Activated T-cell treated with anti-CD3 and anti-CD28 coated beads, Interleukin-2, amount 50 U/mL, for 48 hours (primary cell): ENCODE measurements around the gene CPT1A.

Source experiments
- DNase-seq, 2 experiments: peaks; one replicate each; pipeline ENCODE4 v3.0.0-alpha.2; 2020

The CPT1A gene

DNA sequence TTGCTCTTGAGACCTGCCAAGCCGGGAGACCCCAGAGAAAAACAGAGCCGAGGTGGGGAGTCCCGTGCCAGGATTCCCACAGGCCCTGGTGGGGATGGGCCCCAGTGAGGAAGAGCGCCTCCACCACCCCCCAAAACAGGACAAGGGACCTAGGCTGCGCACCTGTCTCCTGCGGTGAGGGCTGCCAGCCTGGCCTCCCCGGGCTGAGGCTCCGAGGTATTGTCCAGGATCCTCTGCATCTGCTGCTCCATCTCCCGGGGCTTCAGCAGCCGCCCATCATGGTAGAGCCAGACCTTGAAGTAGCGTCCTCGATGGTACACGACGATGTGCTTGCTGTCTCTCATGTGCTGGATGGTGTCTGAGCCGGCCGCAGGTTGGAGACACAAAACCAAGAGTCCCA, 57.1 kb downstream of the CPT1A start:
- DNase-seq, result no peak

DNA sequence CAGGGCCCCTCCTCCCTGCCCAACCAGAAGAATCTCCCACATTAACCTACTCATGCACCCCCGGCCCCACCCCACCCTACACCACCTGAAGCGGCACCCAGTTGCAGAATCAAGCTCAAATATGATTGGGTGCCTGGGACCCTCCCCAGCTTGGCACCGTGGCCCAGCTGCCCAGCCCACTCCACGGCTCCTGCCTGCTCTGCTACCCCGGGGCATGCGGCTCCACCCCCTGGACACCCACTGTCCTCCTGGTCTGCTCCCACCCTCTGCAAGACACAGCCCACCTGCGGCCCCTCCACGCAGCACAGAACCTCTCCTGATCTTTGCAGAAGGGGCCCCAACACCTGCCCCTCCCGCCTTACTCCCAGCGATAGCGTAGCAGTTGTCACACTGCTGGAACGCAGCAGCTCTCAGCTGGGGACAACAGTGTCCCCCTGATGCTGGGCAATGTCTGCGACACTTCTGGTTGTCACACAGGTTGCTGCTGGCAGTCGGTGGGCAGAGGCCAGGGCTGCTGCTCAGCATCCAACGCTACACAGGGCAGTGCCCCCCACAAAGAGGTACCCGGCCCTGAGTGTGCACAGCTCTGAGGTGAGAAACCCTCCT, 58.4 kb downstream of the CPT1A start:
- DNase-seq, result no peak

DNA sequence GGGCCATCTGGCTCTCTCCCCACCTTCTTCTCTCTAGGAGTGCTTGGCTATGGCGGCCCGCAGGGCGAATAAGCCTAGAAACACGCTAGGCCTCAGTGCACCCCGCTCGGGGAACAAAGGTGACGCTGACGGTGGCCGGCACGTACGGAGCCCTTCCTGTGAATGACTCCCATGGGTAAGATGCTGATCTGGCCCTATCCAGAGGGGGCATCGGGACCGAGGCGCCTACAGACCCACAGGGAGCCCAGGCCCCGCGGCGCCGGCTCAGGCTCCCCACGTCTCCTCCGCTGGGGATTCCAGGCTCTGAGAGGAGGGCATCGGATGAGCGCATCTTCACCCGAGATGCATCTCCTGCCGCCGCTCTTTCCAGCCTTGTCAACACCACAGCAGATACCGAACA, 59.0 kb downstream of the CPT1A start:
- DNase-seq, result no peak

DNA sequence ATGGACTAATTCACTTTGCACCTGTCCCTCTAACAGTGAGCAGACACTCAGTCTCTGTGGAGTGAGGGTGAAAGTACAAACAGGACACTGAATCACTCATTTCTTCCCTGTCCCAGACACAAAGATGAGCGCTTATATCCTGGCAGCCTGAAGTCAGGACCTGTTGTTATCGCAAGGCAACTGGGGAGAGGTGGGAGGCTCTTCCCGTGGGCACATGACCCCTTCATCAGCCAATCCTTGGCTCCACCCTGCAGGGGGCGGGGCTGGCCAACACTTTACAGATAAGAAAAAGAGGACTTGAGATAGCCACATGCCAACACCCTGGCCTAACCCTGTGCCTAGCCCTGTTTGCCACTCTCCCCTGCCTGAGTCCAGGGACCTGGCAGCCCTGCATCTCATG, 60.9 kb downstream of the CPT1A start:
- DNase-seq, result peak; percentile 21 to 24

DNA sequence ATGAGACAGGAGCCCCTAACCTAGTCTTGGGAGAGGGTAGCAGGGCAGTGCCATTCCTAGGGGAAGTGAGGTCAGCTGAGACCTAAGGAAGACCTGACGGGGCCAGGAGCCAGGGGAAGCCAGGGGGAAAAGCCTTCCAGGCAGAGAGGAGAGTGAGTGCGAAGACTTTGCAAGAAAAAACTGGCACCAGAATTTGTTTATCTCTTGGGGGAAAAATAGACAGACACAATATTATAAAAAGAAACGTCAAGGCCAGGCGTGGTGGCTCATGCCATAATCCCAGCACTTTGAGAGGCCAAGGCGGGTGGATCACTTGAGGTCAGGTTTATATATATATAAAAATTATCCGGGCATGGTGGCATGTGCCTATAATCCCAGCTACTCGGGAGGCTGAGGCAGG, 63.5 kb downstream of the CPT1A start:
- DNase-seq, result no peak

DNA sequence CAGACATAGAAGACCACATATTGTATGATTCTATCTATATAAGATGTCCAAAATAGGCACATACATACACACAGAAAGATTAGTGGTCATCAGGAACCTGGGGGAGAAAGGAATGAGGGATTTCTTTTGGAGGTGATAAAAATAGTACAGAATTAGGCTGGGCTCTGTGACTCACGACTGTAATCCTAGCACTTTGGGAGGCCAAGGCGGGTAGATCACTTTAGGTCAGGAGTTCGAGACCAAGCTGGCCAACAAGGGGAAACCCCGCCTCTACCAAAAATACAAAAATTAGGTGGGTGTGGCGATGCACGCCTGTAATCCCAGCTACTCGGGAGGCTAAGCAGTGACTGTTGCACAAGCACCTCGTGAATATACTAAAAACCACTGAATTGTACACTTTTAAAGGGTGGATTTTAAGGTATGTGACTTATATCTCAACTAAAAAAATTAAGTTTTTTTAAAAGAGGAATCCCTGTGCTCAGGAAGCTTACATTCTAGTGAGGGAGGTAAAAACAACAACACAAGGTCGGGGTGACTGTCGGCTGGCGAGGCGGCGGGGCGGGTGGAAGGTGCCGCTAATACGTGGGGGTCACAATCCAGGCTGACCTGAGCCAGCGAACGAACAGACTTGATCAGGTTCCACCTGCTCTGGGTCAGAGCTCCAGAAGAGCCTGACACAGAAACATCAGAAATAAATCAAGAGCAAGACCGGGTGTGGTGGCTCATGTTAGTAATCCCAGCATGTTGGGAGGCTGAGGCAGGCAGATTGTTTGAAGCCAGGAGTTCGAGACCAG, 65.1 kb downstream of the CPT1A start:
- no peak for DNase-seq

DNA sequence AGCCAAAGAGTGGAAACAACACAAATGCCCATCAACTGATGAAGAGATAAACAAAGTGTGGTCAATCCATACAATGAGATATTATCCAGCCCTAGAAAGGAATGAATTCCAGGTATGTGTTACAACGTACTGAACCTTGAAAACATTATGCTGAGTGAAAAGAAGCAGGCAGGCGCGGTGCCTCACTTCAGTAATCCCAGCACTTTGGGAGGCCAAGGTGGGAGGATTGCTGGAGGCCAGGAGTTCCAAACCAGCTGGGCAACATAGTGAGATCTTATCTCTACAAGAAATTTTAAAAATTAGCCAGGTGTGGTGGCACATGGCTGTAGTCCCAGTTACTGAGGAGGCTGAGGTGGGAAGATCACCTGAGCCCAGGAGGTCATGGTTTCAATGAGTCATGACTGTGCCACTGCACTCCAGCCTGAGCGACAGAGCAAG, 65.7 kb downstream of the CPT1A start:
- no peak for DNase-seq

DNA sequence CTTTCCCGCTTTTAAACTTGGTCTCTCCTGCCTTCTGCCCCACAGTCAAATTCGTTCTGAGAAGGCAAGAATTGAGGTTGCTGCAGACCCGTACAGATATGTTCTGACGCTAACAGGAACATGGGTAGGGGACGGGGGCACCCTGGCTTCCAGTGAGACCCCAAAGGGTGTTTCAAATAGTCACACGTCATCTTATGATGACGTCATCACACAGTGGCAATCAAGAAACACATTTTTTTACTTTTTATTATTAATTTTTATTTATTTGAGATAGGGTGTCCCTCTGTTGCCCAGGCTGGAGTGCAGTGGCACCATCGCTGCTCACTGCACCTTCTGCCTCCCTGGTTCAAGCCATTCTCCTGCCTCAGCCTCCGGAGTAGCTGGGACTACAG, 67.5 kb downstream of the CPT1A start:
- no peak for DNase-seq

DNA sequence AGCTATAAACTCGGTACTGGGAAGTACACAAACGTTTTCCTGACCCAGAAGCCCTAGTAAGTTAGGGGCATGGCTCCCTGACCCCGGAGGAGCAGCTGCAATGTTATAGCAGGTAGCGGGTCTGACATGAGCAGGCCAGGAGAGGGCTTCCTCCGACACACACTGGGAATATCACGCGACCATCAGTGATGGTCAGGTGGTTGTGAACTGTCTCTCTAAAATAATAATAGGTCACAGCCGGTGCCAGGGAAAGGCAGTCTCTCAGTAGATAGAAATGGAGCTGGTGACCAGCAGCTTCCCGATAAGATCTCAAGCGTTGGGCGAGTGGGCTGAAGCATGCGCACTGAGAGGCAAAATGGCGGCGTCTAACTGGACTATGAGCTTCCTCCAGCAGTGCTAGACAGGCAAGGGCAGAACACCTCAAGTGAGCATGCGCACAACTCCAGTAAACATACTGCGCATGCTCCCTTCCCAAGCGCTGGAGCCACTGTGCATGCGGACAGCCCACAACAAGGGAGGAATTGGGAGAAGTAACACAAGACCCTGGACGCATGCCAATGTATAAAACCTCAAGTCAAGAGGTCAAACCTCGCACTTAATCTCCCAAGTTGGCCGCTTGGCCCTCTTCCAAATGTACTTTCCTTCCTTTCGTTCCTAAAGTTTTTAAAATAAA, 68.1 kb downstream of the CPT1A start:
- DNase-seq, result no peak

DNA sequence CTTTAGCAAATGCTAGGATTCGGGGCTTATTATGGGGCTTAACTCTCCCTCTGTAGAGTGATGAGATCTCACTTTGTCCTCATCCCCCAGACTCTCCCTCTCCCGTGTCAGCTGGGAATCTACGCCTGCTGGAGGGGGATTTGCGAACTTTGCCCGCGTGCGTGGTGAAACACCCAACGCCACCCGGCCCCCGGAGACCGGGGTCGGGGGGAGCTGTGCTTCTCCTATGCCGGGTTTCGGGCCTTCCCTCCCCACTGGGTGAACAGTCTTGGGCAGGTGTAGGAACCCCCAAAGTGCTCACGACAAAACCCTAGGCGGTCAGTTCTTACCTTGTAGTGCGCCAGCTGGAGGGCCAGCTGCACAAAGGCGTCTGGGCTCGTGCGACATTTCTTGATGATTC, 68.8 kb downstream of the CPT1A start:
- no peak for DNase-seq

DNA sequence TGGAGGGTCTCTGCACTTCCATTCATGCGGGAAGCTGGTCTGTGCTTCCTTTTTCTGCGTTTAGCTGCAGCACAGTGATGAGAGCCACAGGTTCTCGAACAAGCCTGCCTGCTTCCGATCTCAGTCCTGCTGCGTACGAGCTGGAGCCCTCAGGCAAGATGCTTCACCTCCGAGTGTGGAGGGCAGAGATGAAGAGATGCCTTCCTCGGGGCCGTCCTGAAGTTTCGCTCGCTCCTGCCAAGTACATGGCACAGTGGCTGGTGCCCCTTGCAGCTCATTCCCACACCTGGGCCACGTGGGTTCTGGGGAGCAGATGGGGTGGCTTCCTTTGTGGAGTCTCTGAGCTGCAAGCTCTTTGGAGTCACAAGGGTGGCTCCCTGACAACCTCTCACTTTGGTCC, 70.9 kb downstream of the CPT1A start:
- DNase-seq, result no peak

DNA sequence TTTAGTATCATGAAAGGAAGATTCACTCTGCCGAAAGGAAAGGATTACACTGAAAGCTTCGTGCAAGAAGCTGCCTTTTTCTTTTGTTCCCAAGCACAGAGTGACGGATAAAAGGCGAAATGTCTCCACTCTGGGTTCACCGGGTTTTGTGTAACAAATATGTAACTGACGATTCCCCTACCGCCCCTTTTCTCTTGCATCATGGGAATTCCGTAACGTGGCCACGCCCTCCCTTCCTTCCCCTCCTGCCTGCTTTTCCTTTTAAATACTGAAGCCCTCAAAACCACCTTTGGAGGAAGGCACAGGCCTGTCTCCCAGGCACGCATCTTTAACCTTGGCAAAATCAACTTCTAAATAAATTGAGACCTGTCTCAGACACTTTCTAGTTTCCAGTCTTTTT, 74.0 kb downstream of the CPT1A start:
- DNase-seq, result no peak

DNA sequence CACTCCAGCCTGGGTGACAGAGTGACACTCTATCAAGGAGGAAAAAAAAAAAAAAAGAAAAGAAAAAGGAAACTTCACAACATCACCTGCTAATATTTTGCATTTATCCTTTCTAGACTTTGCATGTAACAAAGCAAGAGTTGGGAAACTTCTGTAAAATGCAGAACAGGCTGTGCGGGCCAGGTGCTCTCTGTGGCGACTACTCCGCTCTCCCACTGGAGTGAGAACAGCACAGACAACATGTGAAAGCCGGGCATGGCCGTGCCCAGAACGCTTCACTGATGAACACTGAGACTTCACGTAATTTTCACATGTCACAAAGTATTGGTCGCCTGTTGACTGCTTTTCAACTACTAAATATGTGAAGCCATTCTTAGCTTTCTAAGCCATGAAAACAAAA, 74.9 kb downstream of the CPT1A start:
- DNase-seq, result no peak

DNA sequence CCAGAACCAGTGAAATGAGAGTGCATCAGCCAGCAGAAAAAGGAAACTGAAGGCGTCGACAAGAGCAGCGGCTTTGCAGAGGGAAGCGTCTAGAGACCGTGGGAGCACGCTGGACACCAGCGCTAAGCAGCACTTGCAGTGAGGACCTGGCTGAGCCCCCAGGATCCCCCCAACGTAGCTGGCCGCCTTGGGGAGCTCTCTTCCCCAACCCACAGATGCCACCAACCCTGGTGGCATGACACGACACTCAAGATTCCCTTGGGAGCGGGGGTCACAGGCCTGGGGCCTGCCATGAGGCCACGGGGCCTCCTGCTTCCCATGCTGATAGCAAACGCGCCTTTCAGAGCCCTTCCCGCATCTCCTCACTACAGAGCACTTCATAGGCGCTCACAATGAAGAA, 77.0 kb downstream of the CPT1A start:
- no peak for DNase-seq

DNA sequence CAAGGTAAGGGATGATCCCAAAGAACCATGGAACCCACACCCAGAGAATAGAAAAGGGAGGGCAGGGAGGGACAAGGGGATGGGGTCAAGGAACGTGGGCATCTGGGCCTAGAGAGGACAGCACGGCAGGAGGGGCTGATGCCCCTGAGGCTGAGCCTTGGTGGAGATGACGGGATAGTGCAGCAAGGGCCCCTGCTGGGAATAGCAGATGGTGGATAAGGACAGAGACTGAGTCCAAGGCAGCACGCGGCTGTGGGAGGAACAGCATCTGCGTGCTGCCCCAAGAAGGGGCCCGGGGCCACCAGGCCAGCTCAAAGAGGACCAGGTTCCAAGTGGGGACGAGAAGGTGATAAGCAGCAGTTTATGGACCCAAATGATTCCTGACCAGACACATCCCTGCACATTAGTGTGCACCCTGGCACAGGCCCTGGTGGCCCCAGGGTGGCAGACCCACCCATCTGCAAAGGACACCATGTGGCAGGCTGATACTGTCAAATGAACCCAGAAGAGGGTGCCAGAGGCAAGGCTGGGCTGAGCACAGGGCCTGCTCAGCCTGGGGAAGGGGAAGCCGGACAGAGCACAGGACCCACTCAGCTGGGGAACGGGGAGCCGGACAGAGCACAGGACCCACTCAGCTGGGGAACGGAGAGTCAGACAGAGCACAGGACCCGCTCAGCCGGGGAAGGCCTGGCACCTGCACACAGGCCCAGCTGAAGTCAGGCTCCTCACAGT, 77.6 kb downstream of the CPT1A start:
- no peak for DNase-seq

DNA sequence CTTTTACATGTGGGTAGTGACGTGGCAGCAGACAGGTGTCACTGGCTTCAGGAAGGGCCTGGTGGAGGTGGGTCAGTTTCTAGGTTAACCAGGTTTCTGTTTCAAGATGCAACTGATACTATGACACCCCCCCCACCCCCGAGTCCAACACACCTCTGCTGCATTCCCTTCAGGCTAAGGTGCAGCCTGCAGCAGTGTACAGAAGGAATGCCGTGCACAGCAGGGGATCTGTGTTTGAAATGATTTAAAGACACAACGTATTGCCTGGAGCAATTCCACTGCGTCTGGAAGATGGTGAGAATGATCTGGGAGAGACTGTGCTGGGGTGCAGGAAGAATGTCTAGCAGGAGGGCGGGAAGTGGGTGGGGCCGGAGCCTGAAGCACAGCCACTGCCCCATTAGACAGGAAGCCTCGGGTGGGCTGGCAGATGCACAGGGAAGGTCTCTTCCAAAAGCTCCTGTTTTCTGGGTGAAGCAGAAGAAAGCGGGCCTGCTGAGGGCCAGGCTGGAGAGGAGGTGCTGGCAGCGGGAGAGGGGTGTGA, 78.5 kb downstream of the CPT1A start:
- no peak for DNase-seq

DNA sequence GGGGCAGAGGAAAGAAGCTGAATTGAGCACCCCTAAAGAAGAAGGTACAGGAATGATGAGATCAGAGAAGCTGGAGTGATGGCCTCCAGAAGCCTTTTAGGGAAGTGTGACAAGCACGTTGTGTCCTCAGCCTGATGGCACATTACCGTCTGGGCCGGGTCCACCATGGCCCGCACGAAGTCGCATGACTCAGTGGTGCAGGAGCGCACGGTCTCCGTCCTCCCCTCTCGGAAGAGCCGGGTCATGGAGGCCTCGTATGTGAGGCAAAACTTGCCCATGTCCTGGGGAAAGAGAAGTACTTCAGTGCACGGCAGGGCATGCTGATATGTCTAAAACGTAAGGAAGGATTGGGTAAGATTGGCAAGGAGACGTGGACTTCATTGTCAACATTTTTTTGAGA, 79.2 kb downstream of the CPT1A start:
- DNase-seq, result no peak

DNA sequence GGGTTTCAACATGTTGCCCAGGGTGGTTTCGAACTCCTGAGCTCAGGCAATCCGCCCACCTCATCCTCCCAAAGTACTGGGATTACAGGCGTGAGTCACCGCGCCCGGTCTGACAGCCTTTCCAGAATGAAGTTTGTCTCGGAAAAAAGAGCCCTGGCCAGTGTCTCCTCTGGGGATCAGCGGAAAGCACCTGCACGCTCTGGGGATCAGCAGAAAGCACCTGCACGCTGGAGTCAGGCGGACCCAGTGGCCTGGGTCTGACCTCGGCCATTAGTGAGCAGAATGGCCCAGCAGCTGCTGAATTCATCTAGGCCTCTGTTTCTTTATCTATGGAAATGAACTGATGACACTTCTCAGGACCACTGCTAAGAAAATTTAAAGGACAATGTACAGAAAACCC, 79.9 kb downstream of the CPT1A start:
- DNase-seq, result no peak

DNA sequence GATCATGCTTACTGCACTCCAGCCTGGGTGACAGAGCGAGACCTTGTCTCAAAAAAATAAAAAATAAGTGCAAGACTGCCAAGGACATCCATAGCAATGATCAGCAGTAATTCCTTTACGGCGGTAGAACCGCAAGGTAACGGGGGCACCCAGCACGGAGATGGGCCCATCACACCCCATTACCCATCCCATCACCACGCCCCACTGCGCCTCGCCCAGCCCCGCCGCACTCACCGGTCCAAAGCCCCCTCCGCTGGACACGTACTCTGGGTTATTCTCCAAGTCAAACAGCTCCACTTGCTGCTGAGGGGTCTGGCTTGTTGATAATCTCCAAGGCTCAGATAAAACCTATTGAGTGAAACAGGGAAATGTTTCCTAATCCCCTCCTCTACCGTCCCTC, 81.7 kb downstream of the CPT1A start:
- no peak for DNase-seq

DNA sequence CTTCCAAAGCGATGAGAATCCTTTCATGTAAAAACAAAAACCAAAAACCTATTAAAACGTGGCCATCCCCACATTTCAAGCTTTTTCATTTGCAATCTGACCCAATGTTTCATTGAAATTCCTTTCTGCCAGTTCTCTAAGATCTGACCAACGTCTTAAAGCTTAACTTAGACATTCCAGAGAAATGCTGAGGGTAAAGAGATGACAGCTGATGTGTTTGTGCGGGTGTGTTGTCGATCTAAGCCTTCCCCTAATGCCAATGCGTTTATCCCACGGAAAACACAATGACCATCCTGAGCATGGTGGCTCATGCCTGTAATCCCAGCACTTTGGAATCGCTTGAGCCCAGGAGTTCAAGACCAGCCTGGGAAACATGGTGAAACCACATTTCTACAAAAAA, 84.0 kb downstream of the CPT1A start:
- no peak for DNase-seq

DNA sequence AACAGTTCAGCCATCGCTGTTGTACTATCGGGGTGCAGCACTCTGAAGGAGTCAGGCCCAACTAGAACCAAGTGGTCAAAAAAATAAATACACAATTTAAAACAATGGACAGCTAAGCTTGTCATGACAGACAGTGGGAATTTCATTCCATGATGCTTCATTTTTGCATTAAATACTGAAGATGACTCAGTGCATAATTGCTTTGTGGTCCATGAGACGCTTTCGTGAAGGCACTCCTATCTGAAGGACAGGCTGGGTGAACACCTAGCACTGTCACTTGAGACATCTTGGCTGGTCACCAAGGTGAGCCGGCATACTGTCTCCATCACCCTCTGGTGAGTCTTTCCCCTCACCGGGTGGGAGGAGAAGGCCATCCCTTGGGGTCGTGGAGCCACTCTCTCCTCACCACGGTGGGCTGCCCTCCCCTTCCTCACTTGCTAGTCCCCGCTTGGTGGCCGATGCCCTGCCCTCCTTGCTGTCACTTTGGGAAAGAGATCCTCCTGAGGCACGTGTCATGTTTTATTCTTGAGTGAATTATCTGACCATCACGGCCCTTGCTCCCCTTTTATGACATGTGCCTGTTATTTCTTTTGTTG, 85.4 kb downstream of the CPT1A start:
- DNase-seq, result no peak

DNA sequence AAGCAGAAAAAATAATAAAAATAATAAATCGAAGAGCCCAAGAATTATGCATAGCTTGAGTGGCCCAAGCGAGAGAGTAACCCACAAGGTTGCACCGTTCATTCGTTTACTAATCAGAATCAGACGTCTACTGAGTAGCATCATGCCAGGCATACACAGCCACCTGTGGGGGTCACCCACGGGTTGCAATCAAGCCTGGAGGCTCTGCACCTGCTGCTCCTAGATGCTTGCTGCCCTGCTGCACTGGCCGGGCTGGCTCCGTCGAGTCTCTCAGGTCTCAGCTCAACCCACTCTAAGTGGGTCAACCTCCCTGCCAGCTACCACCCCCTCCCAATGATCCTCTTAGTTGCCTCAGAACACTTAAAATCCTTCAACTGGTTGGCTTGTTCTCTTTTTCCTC, 88.4 kb downstream of the CPT1A start:
- DNase-seq, result no peak

DNA sequence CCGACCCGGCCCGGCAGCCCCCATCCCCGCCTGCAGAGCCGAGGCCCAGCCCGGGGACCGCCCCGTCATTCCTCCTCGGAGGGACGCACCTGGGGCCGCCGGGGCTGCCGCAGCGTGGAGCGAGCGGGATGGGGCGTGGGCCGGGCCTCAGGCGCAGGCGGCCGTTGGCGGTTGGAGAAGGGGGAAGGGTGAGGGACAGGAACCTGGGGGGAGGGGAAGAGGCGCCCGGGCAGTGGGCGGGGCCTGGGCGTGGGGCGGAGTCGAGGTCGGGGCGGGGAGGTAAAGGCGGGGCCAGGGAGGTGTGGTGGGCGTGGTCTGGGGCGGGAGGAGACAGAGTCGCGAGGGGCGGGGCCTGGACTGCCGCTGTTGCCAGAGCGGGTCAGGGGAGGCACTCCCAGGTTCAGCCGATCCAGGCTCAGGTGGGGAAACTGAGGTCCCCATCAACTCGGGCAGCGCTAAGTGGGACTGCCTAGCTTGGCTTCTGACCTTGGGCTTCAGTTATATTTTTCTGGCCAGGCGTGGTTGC, 90.3 kb downstream of the CPT1A start, which contains the start of gene TESMIN:
TESMIN (minus strand) TSS at position 190 of the 526 bp plus-strand sequence. CDS start 860 bp downstream, outside the sequence.
- peak; percentile 92 to 94 for DNase-seq
